Lower leg skin (tissue), 3 donors: ENCODE data around the gene PPP1R12A.

ENCODE experiments used
- POLR2A ChIP-seq, 2 donors: fragments of 450-650 bp; IDR thresholded peaks; one replicate each; pipeline ENCODE4 v1.6.1; 2016 to 2017; ENCODE audit warnings: antibody characterized with exemption in 2 of 2, mild to moderate bottlenecking in 1 of 2, moderate library complexity in 1 of 2
- TF ChIP-seq, protein P1 (sequence below), 3 donors: fragments of 450-650 bp; IDR thresholded peaks; one replicate each; pipeline ENCODE4 v1.5.1; 2016; ENCODE audit warnings: antibody characterized with exemption in 3 of 3, mild to moderate bottlenecking in 3 of 3, moderate library complexity in 2 of 3

DNA sequence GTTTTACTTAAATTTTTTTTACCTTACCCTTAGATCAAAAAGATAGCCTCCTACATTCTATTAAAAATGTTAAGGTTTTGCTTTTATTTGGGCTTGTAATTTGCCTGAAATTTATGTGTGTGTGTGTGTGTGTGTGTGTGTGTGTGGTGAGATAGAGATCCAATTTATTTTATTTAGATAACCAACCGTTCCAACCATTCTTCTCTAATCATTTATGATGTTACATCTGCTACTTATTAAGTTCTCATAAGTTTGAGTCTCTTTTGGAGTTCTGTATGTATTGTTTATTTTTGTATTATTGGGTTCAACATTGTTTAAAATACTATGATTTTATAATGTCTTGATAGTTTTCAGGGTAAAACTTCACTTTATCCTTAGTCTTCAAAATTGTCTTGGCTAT lies 173.6 kb downstream of the PPP1R12A start:
- TF ChIP-seq POLR2A (IDR thresholded peaks at IDR 0.05): no peak
- TF ChIP-seq, protein P1, sequence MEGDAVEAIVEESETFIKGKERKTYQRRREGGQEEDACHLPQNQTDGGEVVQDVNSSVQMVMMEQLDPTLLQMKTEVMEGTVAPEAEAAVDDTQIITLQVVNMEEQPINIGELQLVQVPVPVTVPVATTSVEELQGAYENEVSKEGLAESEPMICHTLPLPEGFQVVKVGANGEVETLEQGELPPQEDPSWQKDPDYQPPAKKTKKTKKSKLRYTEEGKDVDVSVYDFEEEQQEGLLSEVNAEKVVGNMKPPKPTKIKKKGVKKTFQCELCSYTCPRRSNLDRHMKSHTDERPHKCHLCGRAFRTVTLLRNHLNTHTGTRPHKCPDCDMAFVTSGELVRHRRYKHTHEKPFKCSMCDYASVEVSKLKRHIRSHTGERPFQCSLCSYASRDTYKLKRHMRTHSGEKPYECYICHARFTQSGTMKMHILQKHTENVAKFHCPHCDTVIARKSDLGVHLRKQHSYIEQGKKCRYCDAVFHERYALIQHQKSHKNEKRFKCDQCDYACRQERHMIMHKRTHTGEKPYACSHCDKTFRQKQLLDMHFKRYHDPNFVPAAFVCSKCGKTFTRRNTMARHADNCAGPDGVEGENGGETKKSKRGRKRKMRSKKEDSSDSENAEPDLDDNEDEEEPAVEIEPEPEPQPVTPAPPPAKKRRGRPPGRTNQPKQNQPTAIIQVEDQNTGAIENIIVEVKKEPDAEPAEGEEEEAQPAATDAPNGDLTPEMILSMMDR (IDR thresholded peaks at IDR 0.05): no peak
